Ishikawa (cell line): ENCODE measurements around the gene TRAPPC4.

Experiments used
- CEBPB ChIP-seq: IDR thresholded peaks from 2 replicates; pipeline ENCODE4 v1.6.1; 2012
- EGR1 ChIP-seq: IDR thresholded peaks from 2 replicates; pipeline ENCODE4 v1.6.1; 2012
- EP300 ChIP-seq: IDR thresholded peaks from 2 replicates; pipeline ENCODE4 v1.6.1; 2012; ENCODE audit warnings: borderline replicate concordance
- FOXM1 ChIP-seq: IDR thresholded peaks from 2 replicates; pipeline ENCODE4 v1.6.1; 2012; ENCODE audit warnings: low read depth, borderline replicate concordance
- RAD21 ChIP-seq: IDR thresholded peaks from 2 replicates; pipeline ENCODE4 v1.6.1; 2012; ENCODE audit warnings: low read depth
- REST ChIP-seq: IDR thresholded peaks from 2 replicates; pipeline ENCODE4 v1.6.1; 2012; ENCODE audit warnings: low read depth, mild to moderate bottlenecking
- TCF12 ChIP-seq: IDR thresholded peaks from 2 replicates; pipeline ENCODE4 v1.6.1; 2012; ENCODE audit warnings: low read depth
- YY1 ChIP-seq: IDR thresholded peaks from 2 replicates; pipeline ENCODE4 v1.6.1; 2012; ENCODE audit warnings: low read depth
- ZBTB7A ChIP-seq: IDR thresholded peaks from 2 replicates; pipeline ENCODE4 v1.6.1; 2012; ENCODE audit warnings: low read depth
- TF ChIP-seq, protein P1 (sequence below): IDR thresholded peaks from 2 replicates; pipeline ENCODE4 v1.6.1; 2012

GRCh38 chr11:119038884-119039283, 20.3 kb downstream of the TRAPPC4 start:
- no peak for TF ChIP-seq RAD21
- no peak for TF ChIP-seq EP300
- no peak for TF ChIP-seq TCF12
- TF ChIP-seq EGR1, result no peak
- TF ChIP-seq CEBPB, result no peak
- TF ChIP-seq, protein P1, sequence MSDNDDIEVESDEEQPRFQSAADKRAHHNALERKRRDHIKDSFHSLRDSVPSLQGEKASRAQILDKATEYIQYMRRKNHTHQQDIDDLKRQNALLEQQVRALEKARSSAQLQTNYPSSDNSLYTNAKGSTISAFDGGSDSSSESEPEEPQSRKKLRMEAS, result no peak
- TF ChIP-seq YY1, result no peak
- no peak for TF ChIP-seq FOXM1
- TF ChIP-seq REST, result no peak
- no peak for TF ChIP-seq ZBTB7A
